HCT116 (cell line): Measurements from ENCODE around the gene SPA17. TPM values are rescaled to one million over a fixed set of nuclear protein-coding genes. Genes with fewer than 3 reads are reported as not detected.

Experiments used
- ATAC-seq: fragments of 200-7000 bp; cut with Tn5 transposase; 2 replicates; pipeline ENCODE4 v1.9.1; 2020; ENCODE audit warnings: mild to moderate bottlenecking, moderate library complexity
- BruUV-seq: library from RNA; stranded (reverse); fragments of 400-500 nt; replicated peaks from 2 replicates; lab custom pipeline; 2021; lab: Mats Ljungman, UMichigan
- CTCF ChIA-PET: fragments of 300-600 bp; sonication (Branson Sonifier 250); formaldehyde crosslinking; loops from one replicate; lab custom pipeline; 2021; ENCODE audit warnings: antibody characterized with exemption; lab: Charles Lee
- POLR2A ChIA-PET: fragments of 300-600, 350-600 bp; sonication (Branson Sonifier 250); formaldehyde crosslinking; loops from one replicate; lab custom pipeline; 2021; ENCODE audit warnings: antibody characterized with exemption; lab: Charles Lee
- RAD21 ChIA-PET, 2 experiments: fragments of 300-600 bp; sonication (Branson Sonifier 250); formaldehyde crosslinking; loops; one replicate each; lab custom pipeline; 2023; ENCODE audit warnings: low total read pairs in 2 of 2; ENCODE audit not compliant: uncharacterized antibody in 2 of 2, unreplicated experiment in 2 of 2, low non-redundant PET in 1 of 2; lab: Charles Lee
- DNase-seq: peaks from one replicate; pipeline ENCODE4 v3.0.0-alpha.2; 2010; ENCODE audit warnings: low read depth, low spot score
- H2AFZ ChIP-seq: fragments of 200-600 bp; shearing (Covaris generic), sonication (generic); 2 replicates; pipeline ENCODE4 v1.6.1; 2017; ENCODE audit warnings: low read depth, mixed run types, mixed read lengths, antibody characterized with exemption, low read length; ENCODE audit not compliant: poor library complexity, severe bottlenecking
- H3K27ac ChIP-seq: 2 replicates; pipeline ENCODE4 v1.5.1; 2012; ENCODE audit warnings: low read depth, low read length
- H3K27me3 ChIP-seq: fragments of 200-600 bp; sonication (generic); 2 replicates; pipeline ENCODE4 v1.6.1; 2016; ENCODE audit warnings: mixed run types, low read length, mixed read lengths; ENCODE audit not compliant: insufficient read depth
- H3K36me3 ChIP-seq, 2 experiments: fragments of 200-500 bp in 1 of 2; fragments of 200-600 bp in 1 of 2; sonication (Bioruptor generic) in 1 of 2; sonication (generic) in 1 of 2; 2 replicates each; pipeline versions ENCODE4 v1.5.1 to v1.6.1; 2014 to 2016; ENCODE audit warnings: low read length in 2 of 2, inconsistent platforms in 1 of 2, mixed read lengths in 1 of 2, mixed run types in 1 of 2; ENCODE audit not compliant: insufficient read depth in 2 of 2, control insufficient read depth in 1 of 2
- H3K4me1 ChIP-seq, 2 experiments: fragments of 200-600 bp in 1 of 2; sonication (generic) in 1 of 2; 2 replicates each; pipeline versions ENCODE4 v1.5.1 to v1.6.1; 2012 to 2017; ENCODE audit warnings: low read length in 2 of 2, inconsistent platforms in 1 of 2, mild to moderate bottlenecking in 1 of 2, mixed read lengths in 1 of 2, mixed run types in 1 of 2, moderate library complexity in 1 of 2; ENCODE audit not compliant: insufficient read depth in 2 of 2, control insufficient read depth in 1 of 2
- H3K4me2 ChIP-seq: fragments of 200-600 bp; sonication (generic); 2 replicates; pipeline ENCODE4 v1.6.1; 2017; ENCODE audit warnings: mixed run types, low read length, mixed read lengths
- H3K4me3 ChIP-seq, 2 experiments: fragments of 200-600 bp in 1 of 2; sonication (generic) in 1 of 2; replicated peaks in 1 of 2; 2 replicates each; pipeline ENCODE4 v1.5.1; 2011 to 2016; ENCODE audit warnings: low read length in 2 of 2, control low read depth in 1 of 2, low read depth in 1 of 2, mild to moderate bottlenecking in 1 of 2, mixed read lengths in 1 of 2, mixed run types in 1 of 2
- H3K79me2 ChIP-seq: fragments of 200-600 bp; sonication (generic); 2 replicates; pipeline ENCODE4 v1.6.1; 2017; ENCODE audit warnings: mild to moderate bottlenecking, mixed run types, low read length, moderate library complexity, mixed read lengths; ENCODE audit not compliant: insufficient read depth
- H3K9ac ChIP-seq: fragments of 200-600 bp; sonication (generic); 2 replicates; pipeline ENCODE4 v1.6.1; 2016; ENCODE audit warnings: low read length, mixed read lengths
- H3K9me2 ChIP-seq: fragments of 200-600 bp; sonication (generic), shearing (Covaris generic); 2 replicates; pipeline ENCODE4 v1.6.1; 2017; ENCODE audit warnings: mixed run types, mild to moderate bottlenecking, moderate library complexity; ENCODE audit not compliant: insufficient read depth
- H3K9me3 ChIP-seq, 2 experiments: fragments of 200-500 bp in 1 of 2; fragments of 200-600 bp in 1 of 2; sonication (Bioruptor generic) in 1 of 2; sonication (generic) in 1 of 2; 2 replicates each; pipeline ENCODE4 v1.6.1; 2014 to 2017; ENCODE audit warnings: low read length in 2 of 2, mixed read lengths in 2 of 2, inconsistent platforms in 1 of 2, low read depth in 1 of 2, mild to moderate bottlenecking in 1 of 2, mixed run types in 1 of 2, moderate library complexity in 1 of 2; ENCODE audit not compliant: control insufficient read depth in 1 of 2, insufficient read depth in 1 of 2
- H4K20me1 ChIP-seq: fragments of 200-600 bp; sonication (generic), shearing (Covaris generic); 2 replicates; pipeline ENCODE4 v1.6.1; 2017; ENCODE audit warnings: mixed run types, mild to moderate bottlenecking, moderate library complexity; ENCODE audit not compliant: insufficient read depth
- CBX3 ChIP-seq: IDR thresholded peaks from 2 replicates; pipeline ENCODE4 v1.6.1; 2012; ENCODE audit warnings: low read depth
- EGR1 ChIP-seq: IDR thresholded peaks from 2 replicates; pipeline ENCODE4 v1.6.1; 2012; ENCODE audit warnings: low read depth
- EZH2 ChIP-seq: fragments of 200-600 bp; sonication (generic); IDR thresholded peaks from 2 replicates; pipeline ENCODE4 v1.6.1; 2017; ENCODE audit warnings: antibody characterized with exemption, mixed run types
- JUND ChIP-seq: IDR thresholded peaks from 2 replicates; pipeline ENCODE4 v1.6.1; 2012
- MAX ChIP-seq: IDR thresholded peaks from 2 replicates; pipeline ENCODE4 v1.6.1; 2012
- SP1 ChIP-seq: IDR thresholded peaks from 2 replicates; pipeline ENCODE4 v1.6.1; 2012; ENCODE audit warnings: low read depth
- SRF ChIP-seq: IDR thresholded peaks from 2 replicates; pipeline ENCODE4 v1.6.1; 2012; ENCODE audit warnings: low read depth
- TCF7L2 ChIP-seq: IDR thresholded peaks from 2 replicates; pipeline ENCODE4 v1.7.0; 2011; ENCODE audit warnings: borderline replicate concordance, inconsistent platforms; ENCODE audit not compliant: insufficient read depth, insufficient read length; ENCODE audit errors: extremely low read depth
- ZFX ChIP-seq: fragments of 450-650 bp; IDR thresholded peaks from 2 replicates; pipeline ENCODE4 v1.6.1; 2017
- ZNF274 ChIP-seq: fragments of 200-500 bp; sonication (Bioruptor generic); IDR thresholded peaks from 2 replicates; pipeline ENCODE4 v1.6.1; 2014; ENCODE audit warnings: mild to moderate bottlenecking, low read depth, low read length, inconsistent platforms
- intact Hi-C: fragments of 100-400 bp; cut with micrococcal nuclease; formaldehyde crosslinking; loops from 2 replicates; pipeline ENCODE4 v1.10.0; 2022
- total RNA-seq: library from RNA; stranded (reverse); gene quantifications from one replicate; pipeline ENCODE4 v1.2.1, GENCODE V29; 2021; ENCODE audit not compliant: unreplicated experiment

SPA17 gene
- total RNA-seq, 1 experiment from 2014 or later = 12.9 TPM

DNA sequence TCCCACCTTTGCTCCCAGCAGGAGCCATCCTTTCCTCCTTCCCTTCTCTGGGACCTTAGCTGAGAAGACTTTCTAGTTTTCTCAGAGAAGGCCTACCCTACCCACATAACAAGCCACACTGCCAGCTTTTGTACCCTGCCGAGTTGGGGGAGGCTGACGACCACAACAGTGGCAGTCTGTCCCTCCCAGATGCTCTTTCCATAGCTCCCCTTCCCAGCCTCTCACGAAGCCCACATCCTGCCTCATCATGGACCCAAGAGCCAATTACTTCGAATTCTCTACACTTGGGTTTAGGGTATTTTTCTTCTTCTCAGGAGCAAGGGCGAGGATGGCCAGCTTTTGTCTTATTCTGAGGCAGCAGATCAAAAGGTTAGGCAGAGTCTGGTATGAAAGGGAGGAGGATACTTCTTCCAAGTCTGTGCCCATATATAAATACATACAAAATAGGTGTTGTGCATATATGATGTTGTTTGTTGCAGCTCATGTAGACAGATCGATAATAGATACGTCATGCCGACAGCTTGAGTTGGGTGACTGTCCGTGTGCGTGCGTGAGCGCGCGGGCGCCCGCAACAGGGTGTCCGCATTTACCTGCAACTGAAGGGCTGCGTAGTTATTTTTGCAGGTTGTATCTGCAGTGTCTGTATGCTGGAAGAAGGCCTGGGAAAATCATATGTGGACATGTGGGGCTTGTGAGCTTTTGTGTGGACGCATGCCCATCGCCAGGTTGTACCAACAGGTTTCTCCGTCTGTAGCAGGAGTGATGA lies 65.2 kb downstream of the SPA17 start:
- POLR2A ChIA-PET = no interaction called here
- no TSS peak for BruUV-seq
- peaks cover 3 to 15% of the 10 kb centered on the region in 2 experiments; a peak in 3 of 4 replicates for H3K4me1 ChIP-seq
- no peaks in the 10 kb centered on the region for H3K9me2 ChIP-seq
- H3K9me3 ChIP-seq = no peaks in the 10 kb centered on the region
- intact Hi-C loops = no loop called here
- CTCF ChIA-PET = interaction anchor here (0.9 to 1.1 kb wide), 2 partner anchors 9 to 25 kb away, joined by 3 read pairs; no protein-coding TSS in a partner anchor
- H3K27me3 ChIP-seq = peaks cover 7% of the 10 kb centered on the region; the same call in 1 of the 2 replicates
- 0 out of 2 replicates have a peak, but pooled peaks cover 5% of the 10 kb centered on the region for H3K79me2 ChIP-seq
- H3K9ac ChIP-seq = peak overlapping the region; percentile 64
- H3K36me3 ChIP-seq = no peaks in the 10 kb centered on the region
- ATAC-seq = no peak
- peak overlapping the region; percentile 100 for H3K4me2 ChIP-seq
- H3K27ac ChIP-seq = no peak overlapping the region
- H4K20me1 ChIP-seq = no peaks in the 10 kb centered on the region
- peak overlapping the region; percentile 68 for H2AFZ ChIP-seq
- RAD21 ChIA-PET = no interaction called here
- no peak for DNase-seq
- peak overlapping the region; percentile 65 to 84 for H3K4me3 ChIP-seq
- TF ChIP-seq ZNF274 (no peak), CBX3 (no peak), TCF7L2 (no peak), EZH2 (no peak), JUND (no peak), SRF (no peak), MAX (no peak), EGR1 (no peak), ZFX (no peak), SP1 (no peak)
